BE2C (cell line): ENCODE measurements around the gene SMIM28.

Experiments
- DNase-seq: peaks from one replicate; pipeline ENCODE4 v3.0.0-alpha.2; 2020
- H3K27me3 ChIP-seq: fragments of 250-450 bp; sonication (Bioruptor Pico); 2 replicates; pipeline ENCODE4 v1.5.1; 2020; ENCODE audit warnings: mild to moderate bottlenecking
- H3K36me3 ChIP-seq: fragments of 250-450 bp; sonication (Bioruptor Pico); 2 replicates; pipeline ENCODE4 v1.5.1; 2020; ENCODE audit warnings: mild to moderate bottlenecking
- H3K4me1 ChIP-seq: fragments of 250-450 bp; sonication (Bioruptor Pico); 2 replicates; pipeline ENCODE4 v1.5.1; 2020
- H3K4me3 ChIP-seq: 2 replicates; pipeline ENCODE4 v1.5.1; 2011; ENCODE audit warnings: low read depth, low read length
- H3K9me3 ChIP-seq: fragments of 250-450 bp; sonication (Bioruptor Pico); 2 replicates; pipeline ENCODE4 v1.5.1; 2020
- TF ChIP-seq, protein P1 (sequence below): IDR thresholded peaks from 2 replicates; pipeline ENCODE4 v1.5.1; 2012; ENCODE audit warnings: mild to moderate bottlenecking, low read depth, low read length

SMIM28 gene

DNA sequence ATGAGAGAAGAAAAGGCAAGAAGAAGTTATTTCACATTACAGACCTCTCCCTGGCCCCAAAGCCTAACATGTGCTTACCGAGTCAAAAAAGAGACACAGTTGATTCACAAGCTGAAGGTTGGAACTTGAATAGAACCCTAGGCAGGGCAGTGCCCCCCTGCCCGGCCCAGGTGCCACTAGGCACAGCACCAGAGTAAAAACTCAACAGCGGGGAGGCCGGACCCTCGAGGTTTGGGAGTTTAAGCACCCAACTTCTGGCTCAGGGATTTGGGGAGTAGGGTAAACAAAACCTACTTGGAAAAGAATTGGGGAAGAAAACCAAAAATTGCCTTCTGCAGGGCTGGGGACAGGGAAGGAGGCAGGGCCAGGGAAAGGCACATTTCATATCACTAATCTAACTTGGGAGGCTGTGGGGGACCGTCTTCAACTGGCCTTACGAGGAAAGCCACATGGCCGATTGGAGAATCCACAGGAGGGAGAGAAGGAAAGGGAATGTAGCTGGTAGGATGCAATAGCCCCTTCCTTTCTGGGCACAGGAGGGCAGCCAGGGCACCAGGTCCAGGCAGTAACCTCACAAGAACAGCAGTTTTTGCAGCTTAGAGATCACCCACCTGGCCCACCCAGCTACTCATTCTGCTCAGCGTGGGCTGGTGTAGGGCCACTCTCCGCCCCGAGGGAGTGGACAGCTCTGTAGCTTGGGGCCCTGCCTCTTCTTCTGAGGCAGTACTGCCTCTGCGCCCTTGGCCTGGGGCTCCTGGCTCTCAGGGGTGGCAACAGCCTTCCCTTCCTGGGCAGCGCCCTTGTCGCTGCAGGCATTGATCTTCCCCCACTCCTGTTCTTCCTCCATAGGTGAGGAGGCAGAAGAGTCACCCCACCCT is 24.5 kb downstream of the SMIM28 start:
- H3K4me3 ChIP-seq = no peak overlapping the region
- no peaks in the 10 kb centered on the region for H3K9me3 ChIP-seq

DNA sequence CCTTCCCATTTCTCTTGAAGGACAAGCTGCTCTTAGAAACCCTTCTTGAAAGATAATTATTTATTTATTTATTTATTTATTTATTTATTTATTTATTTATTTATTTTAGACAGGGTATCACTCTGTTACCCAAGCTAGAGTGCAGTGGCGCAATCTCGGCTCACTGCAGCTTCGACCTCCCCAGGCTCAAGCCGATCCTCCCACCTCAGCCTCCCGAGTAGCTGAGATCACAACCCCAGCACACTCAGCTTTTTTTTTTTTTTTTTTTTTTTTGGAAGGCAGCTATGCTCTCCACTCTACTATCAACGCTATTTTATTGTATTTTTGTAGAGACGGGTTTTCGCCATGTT is 25.1 kb downstream of the SMIM28 start:
- no peaks in the 10 kb centered on the region for H3K27me3 ChIP-seq
- H3K4me1 ChIP-seq = 0 out of 2 replicates have a peak, but pooled peaks cover 2% of the 10 kb centered on the region

More for the DNA sequence above, 24.5 kb downstream of the SMIM28 start:
- H3K36me3 ChIP-seq = no peaks in the 10 kb centered on the region
- H3K27me3 ChIP-seq = no peaks in the 10 kb centered on the region
- DNase-seq = peak; percentile 9
- TF ChIP-seq, protein P1, sequence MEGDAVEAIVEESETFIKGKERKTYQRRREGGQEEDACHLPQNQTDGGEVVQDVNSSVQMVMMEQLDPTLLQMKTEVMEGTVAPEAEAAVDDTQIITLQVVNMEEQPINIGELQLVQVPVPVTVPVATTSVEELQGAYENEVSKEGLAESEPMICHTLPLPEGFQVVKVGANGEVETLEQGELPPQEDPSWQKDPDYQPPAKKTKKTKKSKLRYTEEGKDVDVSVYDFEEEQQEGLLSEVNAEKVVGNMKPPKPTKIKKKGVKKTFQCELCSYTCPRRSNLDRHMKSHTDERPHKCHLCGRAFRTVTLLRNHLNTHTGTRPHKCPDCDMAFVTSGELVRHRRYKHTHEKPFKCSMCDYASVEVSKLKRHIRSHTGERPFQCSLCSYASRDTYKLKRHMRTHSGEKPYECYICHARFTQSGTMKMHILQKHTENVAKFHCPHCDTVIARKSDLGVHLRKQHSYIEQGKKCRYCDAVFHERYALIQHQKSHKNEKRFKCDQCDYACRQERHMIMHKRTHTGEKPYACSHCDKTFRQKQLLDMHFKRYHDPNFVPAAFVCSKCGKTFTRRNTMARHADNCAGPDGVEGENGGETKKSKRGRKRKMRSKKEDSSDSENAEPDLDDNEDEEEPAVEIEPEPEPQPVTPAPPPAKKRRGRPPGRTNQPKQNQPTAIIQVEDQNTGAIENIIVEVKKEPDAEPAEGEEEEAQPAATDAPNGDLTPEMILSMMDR = no peak
- H3K4me1 ChIP-seq = 0 out of 2 replicates have a peak, but pooled peaks cover 2% of the 10 kb centered on the region

DNA sequence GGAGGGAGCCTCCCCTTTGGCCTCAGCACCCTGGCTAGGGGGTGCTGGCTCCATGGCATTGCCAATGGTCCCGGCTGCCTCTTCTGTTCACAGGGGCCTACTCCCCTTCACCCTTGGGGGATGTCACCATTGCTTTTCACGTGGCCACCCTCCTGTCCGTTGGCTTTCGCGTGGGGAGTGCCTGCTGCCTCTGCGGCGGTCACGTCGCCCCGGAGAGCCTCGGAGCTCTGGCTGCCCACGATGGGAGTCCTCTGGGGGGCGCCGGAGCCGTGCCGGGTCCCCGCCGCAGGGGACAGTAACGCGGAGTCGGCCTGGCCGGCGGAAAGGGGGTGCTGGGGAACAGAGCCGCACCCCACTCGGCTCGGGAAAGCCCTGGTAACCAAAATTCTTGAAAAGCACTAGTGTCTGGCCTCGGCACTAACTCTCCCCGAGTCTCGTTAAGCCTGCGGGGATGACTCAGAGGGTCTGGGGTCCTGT is 25.7 kb downstream of the SMIM28 start:
- Histone ChIP-seq H3K36me3 (no peaks in the 10 kb centered on the region), H3K27me3 (no peaks in the 10 kb centered on the region), H3K4me3 (peak overlapping the region; percentile 86), H3K9me3 (no peaks in the 10 kb centered on the region), H3K4me1 (0 out of 2 replicates have a peak, but pooled peaks cover 2% of the 10 kb centered on the region)
- TF ChIP-seq, protein P1 = peak; percentile 35
- DNase-seq = peak; percentile 55

More for the DNA sequence above, 25.1 kb downstream of the SMIM28 start:
- Histone ChIP-seq H3K9me3 (no peaks in the 10 kb centered on the region), H3K36me3 (no peaks in the 10 kb centered on the region), H3K4me3 (no peak overlapping the region; the same call in 1 of the 2 replicates)
- TF ChIP-seq, protein P1 = no peak
- DNase-seq = no peak

DNA sequence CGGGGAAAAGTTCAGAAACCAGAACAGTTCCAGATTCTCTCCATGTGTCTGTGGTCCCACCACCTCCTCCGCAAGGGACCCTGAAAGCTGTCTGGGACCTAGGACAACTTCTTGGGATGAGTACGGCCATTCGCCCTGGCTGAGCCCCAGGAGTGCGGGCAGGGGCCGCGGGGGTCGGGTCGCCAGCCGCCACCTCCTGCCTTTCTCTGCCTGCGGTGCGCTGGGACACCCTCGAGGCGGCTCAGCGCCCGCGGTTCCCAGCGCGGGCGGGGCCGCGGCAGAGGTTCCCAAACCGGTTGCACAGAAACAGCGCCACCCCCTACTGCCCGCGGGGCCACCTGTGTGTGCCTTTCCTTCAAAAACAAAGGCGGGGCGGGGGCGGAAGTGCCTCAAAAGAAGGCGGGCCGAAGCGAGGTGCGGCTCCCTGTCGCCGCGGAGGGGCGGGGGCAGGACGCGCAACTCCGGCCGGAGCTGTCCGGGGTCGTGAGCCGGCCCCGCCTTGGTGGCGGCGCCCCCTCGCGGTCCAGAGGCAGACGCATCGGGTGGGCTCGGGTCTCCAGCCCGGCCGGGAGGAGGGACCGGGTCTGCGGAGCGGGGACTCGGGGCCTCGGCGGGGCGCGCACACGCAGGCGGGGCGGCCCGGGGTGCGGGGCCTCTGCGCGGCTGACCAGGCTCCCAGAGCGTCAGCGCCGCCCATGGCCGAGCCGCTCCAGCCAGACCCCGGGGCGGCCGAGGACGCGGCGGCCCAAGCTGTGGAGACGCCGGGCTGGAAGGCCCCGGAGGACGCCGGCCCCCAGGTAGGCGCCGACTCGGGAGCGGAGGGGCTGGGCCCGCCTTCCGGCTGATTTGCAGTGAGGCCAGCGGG is 26.3 kb downstream of the SMIM28 start, which contains the start of gene HEBP2:
TSS of gene HEBP2 (plus strand) at position 423 of the 865 bp plus-strand sequence. CDS start at position 696, 273 bp downstream.
- Histone ChIP-seq H3K36me3 (no peaks in the 10 kb centered on the region), H3K9me3 (no peaks in the 10 kb centered on the region), H3K4me1 (0 out of 2 replicates have a peak, but pooled peaks cover 2% of the 10 kb centered on the region), H3K4me3 (peak within 1 kb of the TSS; percentile 86), H3K27me3 (no peaks in the 10 kb centered on the region)
- TF ChIP-seq, protein P1 = peak; percentile 53
- DNase-seq = peak; percentile 97

DNA sequence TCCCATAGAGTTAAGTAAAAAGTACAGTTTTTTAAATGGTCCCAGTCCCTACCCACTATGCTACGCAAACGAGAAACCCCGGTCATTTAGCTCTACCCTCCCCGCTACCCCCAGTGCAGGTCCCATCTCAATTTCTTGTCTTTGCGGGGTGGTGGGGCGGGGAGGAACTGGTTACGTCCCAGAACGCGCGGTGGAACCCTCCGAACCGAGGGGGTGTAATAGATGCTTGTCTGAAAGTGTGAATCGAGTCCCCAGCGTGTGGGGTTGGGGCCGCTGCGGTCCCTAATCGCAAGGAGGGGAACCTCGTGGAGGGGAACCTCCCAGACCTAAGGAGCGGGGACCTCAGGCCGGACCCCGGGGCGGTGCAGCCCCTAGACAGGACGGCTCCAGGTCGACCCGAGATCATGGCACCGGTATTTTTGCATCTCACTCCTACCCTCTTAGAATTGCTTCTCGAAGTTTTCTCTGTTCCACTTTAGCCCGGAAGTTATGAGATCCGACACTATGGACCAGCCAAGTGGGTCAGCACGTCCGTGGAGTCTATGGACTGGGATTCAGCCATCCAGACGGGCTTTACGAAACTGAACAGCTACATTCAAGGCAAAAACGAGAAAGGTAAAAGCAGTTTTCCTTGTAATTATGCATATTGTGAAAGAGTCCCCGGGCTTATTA is 27.1 kb downstream of the SMIM28 start:
- peaks cover 4% of the 10 kb centered on the region; the same call in 1 of the 2 replicates for H3K36me3 ChIP-seq
- no peaks in the 10 kb centered on the region for H3K9me3 ChIP-seq
- H3K4me3 ChIP-seq = peak overlapping the region; percentile 86
- DNase-seq = no peak
- H3K27me3 ChIP-seq = no peaks in the 10 kb centered on the region
- TF ChIP-seq, protein P1 = no peak
- H3K4me1 ChIP-seq = 0 out of 2 replicates have a peak, but pooled peaks cover 2% of the 10 kb centered on the region
